DOHH2 (cell line): ENCODE data around the gene KCTD3.

Experiments
- H3F3A ChIP-seq: fragments of 200-600 bp; sonication (generic), shearing (Covaris generic); 2 replicates; pipeline ENCODE4 v1.6.0; 2016; ENCODE audit warnings: antibody characterized with exemption, mild to moderate bottlenecking; ENCODE audit not compliant: control insufficient read depth, insufficient read depth
- H3K27ac ChIP-seq: fragments of 200-600 bp; sonication (generic); 2 replicates; pipeline ENCODE4 v1.5.1; 2014; ENCODE audit warnings: low read depth, mild to moderate bottlenecking, low read length, moderate library complexity
- H3K27me3 ChIP-seq: fragments of 200-600 bp; sonication (generic); 2 replicates; pipeline ENCODE4 v1.6.1; 2014; ENCODE audit warnings: mild to moderate bottlenecking, low read length, mixed read lengths; ENCODE audit not compliant: control insufficient read depth
- H3K36me3 ChIP-seq: fragments of 200-600 bp; sonication (generic); 2 replicates; pipeline ENCODE4 v1.6.1; 2014; ENCODE audit warnings: mild to moderate bottlenecking, low read length, moderate library complexity, mixed read lengths; ENCODE audit not compliant: control insufficient read depth
- H3K4me1 ChIP-seq: fragments of 200-600 bp; sonication (generic); 2 replicates; pipeline ENCODE4 v1.6.1; 2014; ENCODE audit warnings: mild to moderate bottlenecking, low read length, mixed read lengths; ENCODE audit not compliant: control insufficient read depth
- H3K4me2 ChIP-seq: fragments of 200-600 bp; sonication (generic); 2 replicates; pipeline ENCODE4 v1.6.0; 2014; ENCODE audit warnings: mild to moderate bottlenecking, low read length, moderate library complexity
- H3K4me3 ChIP-seq: fragments of 200-600 bp; sonication (generic); 2 replicates; pipeline ENCODE4 v1.5.1; 2014; ENCODE audit warnings: mild to moderate bottlenecking, low read length, mixed read lengths
- H3K79me2 ChIP-seq: fragments of 200-600 bp; sonication (generic); 2 replicates; pipeline ENCODE4 v1.6.1; 2014; ENCODE audit warnings: mild to moderate bottlenecking, low read length, mixed read lengths; ENCODE audit not compliant: control insufficient read depth
- H3K9me2 ChIP-seq: fragments of 200-600 bp; sonication (generic); replicated peaks from 2 replicates; pipeline ENCODE4 v1.6.1; 2014; ENCODE audit warnings: mild to moderate bottlenecking, low read length, mixed read lengths; ENCODE audit not compliant: control insufficient read depth
- H3K9me3 ChIP-seq: fragments of 200-600 bp; sonication (generic); 2 replicates; pipeline ENCODE4 v1.6.1; 2014; ENCODE audit warnings: antibody characterized with exemption, low read length, mixed read lengths; ENCODE audit not compliant: control insufficient read depth, insufficient read depth
- H4K20me1 ChIP-seq: fragments of 200-600 bp; sonication (generic); 2 replicates; pipeline ENCODE4 v1.6.0; 2014; ENCODE audit warnings: low read depth, mild to moderate bottlenecking, antibody characterized with exemption, low read length, moderate library complexity; ENCODE audit not compliant: control insufficient read depth, insufficient read depth
- EZH2phosphoT487 ChIP-seq: fragments of 200-600 bp; sonication (generic); IDR thresholded peaks from 2 replicates; pipeline ENCODE4 v1.6.1; 2017; ENCODE audit warnings: borderline replicate concordance, mild to moderate bottlenecking, antibody characterized with exemption, low read length, moderate library complexity, mixed read lengths
- TF ChIP-seq, protein P1 (sequence below): fragments of 200-600 bp; sonication (generic); IDR thresholded peaks from one replicate; pipeline ENCODE4 v1.5.1; 2014; ENCODE audit warnings: antibody characterized with exemption, mild to moderate bottlenecking, low read depth, low read length; ENCODE audit not compliant: poor library complexity, severe bottlenecking

Gene KCTD3

GRCh38 chr1:215625949-215626348 lies 58.8 kb downstream of the KCTD3 start:
- no peaks in the 10 kb centered on the region for H3K79me2 ChIP-seq
- no peaks in the 10 kb centered on the region for H3K9me2 ChIP-seq
- no peaks in the 10 kb centered on the region for H3K27me3 ChIP-seq
- peaks cover under 1% of the 10 kb centered on the region for H3K36me3 ChIP-seq
- H4K20me1 ChIP-seq = no peaks in the 10 kb centered on the region
- no peaks in the 10 kb centered on the region for H3K9me3 ChIP-seq
- H3K4me3 ChIP-seq = no peak overlapping the region
- H3K4me2 ChIP-seq = no peak overlapping the region
- H3K27ac ChIP-seq = no peak overlapping the region
- TF ChIP-seq, protein P1, sequence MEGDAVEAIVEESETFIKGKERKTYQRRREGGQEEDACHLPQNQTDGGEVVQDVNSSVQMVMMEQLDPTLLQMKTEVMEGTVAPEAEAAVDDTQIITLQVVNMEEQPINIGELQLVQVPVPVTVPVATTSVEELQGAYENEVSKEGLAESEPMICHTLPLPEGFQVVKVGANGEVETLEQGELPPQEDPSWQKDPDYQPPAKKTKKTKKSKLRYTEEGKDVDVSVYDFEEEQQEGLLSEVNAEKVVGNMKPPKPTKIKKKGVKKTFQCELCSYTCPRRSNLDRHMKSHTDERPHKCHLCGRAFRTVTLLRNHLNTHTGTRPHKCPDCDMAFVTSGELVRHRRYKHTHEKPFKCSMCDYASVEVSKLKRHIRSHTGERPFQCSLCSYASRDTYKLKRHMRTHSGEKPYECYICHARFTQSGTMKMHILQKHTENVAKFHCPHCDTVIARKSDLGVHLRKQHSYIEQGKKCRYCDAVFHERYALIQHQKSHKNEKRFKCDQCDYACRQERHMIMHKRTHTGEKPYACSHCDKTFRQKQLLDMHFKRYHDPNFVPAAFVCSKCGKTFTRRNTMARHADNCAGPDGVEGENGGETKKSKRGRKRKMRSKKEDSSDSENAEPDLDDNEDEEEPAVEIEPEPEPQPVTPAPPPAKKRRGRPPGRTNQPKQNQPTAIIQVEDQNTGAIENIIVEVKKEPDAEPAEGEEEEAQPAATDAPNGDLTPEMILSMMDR = no peak
- no peak for TF ChIP-seq EZH2phosphoT487
- H3F3A ChIP-seq = no peaks in the 10 kb centered on the region
- H3K4me1 ChIP-seq = no peaks in the 10 kb centered on the region

GRCh38 chr1:215631040-215631439 lies 63.9 kb downstream of the KCTD3 start:
- no peak overlapping the region for H3K27ac ChIP-seq
- H3K36me3 ChIP-seq = no peaks in the 10 kb centered on the region
- TF ChIP-seq EZH2phosphoT487 = no peak
- TF ChIP-seq, protein P1 = no peak
- no peaks in the 10 kb centered on the region for H3K27me3 ChIP-seq
- H3K9me3 ChIP-seq = no peaks in the 10 kb centered on the region
- no peaks in the 10 kb centered on the region for H4K20me1 ChIP-seq
- no peak overlapping the region for H3K4me2 ChIP-seq
- H3K9me2 ChIP-seq = no peaks in the 10 kb centered on the region
- no peaks in the 10 kb centered on the region for H3F3A ChIP-seq
- H3K4me1 ChIP-seq = no peaks in the 10 kb centered on the region
- H3K4me3 ChIP-seq = no peak overlapping the region
- no peaks in the 10 kb centered on the region for H3K79me2 ChIP-seq

GRCh38 chr1:215631489-215631888 lies 64.4 kb downstream of the KCTD3 start:
- no peak overlapping the region for H3K27ac ChIP-seq
- H3K36me3 ChIP-seq = no peaks in the 10 kb centered on the region
- no peaks in the 10 kb centered on the region for H3K27me3 ChIP-seq
- no peaks in the 10 kb centered on the region for H3K9me3 ChIP-seq
- no peaks in the 10 kb centered on the region for H3K79me2 ChIP-seq
- H3K4me1 ChIP-seq = no peaks in the 10 kb centered on the region
- H3K9me2 ChIP-seq = no peaks in the 10 kb centered on the region
- no peaks in the 10 kb centered on the region for H3F3A ChIP-seq
- no peak overlapping the region for H3K4me3 ChIP-seq
- no peaks in the 10 kb centered on the region for H4K20me1 ChIP-seq
- TF ChIP-seq EZH2phosphoT487 = no peak
- TF ChIP-seq, protein P1 = no peak
- no peak overlapping the region for H3K4me2 ChIP-seq

- Histone ChIP-seq H3K27me3 (no peaks in the 10 kb centered on the region), H3F3A (no peaks in the 10 kb centered on the region), H3K9me2 (no peaks in the 10 kb centered on the region), H3K36me3 (no peaks in the 10 kb centered on the region), H3K4me3 (no peak overlapping the region), H3K4me1 (no peaks in the 10 kb centered on the region), H3K79me2 (no peaks in the 10 kb centered on the region), H4K20me1 (no peaks in the 10 kb centered on the region), H3K9me3 (no peaks in the 10 kb centered on the region), H3K4me2 (no peak overlapping the region), H3K27ac (no peak overlapping the region)
- no peak for TF ChIP-seq EZH2phosphoT487
- TF ChIP-seq, protein P1 = no peak
Measured at GRCh38 chr1:215635827-215636226, 68.7 kb downstream of the KCTD3 start.
